K562 (cell line): Measurements from ENCODE around the gene HMGA1. TPM values are rescaled to one million over a fixed set of nuclear protein-coding genes. Genes with fewer than 3 reads are reported as not detected.
A peak's percentile ranks its signal among the peaks of the same experiment; 100 is the strongest.

Source experiments
- ARHGAP35 ChIP-seq: fragments of 450-650 bp; IDR thresholded peaks from 2 replicates; pipeline ENCODE4 v1.6.1; 2018; ENCODE audit not compliant: partially characterized antibody
- CCAR2 ChIP-seq: fragments of 200-400 bp; formaldehyde crosslinking; IDR thresholded peaks from 2 replicates; pipeline ENCODE4 v1.6.1; 2017; ENCODE audit warnings: mild to moderate bottlenecking, low read depth, low read length
- GTF2E2 ChIP-seq: fragments of 200-800 bp; sonication (Bioruptor generic); IDR thresholded peaks from 2 replicates; pipeline ENCODE4 v1.6.1; 2016; ENCODE audit warnings: missing genetic modification characterization, missing compliant biosample characterization
- HEY1 ChIP-seq: fragments of 250-450 bp; sonication (Bioruptor Pico); IDR thresholded peaks from 2 replicates; pipeline ENCODE4 v1.5.0; 2020; ENCODE audit warnings: mild to moderate bottlenecking, moderate library complexity, borderline replicate concordance
- HINFP ChIP-seq: fragments of 450-650 bp; conservative IDR thresholded peaks from 2 replicates; pipeline ENCODE4 v1.6.1; 2016; ENCODE audit warnings: missing genetic modification characterization, low read depth, mild to moderate bottlenecking, control low read depth, missing compliant biosample characterization
- KHSRP ChIP-seq: fragments of 450-650 bp; IDR thresholded peaks from 2 replicates; pipeline ENCODE4 v1.6.1; 2017
- MTA1 ChIP-seq: fragments of 450-650 bp; IDR thresholded peaks from 2 replicates; pipeline ENCODE4 v1.6.1; 2017; ENCODE audit warnings: borderline replicate concordance
- NBN ChIP-seq: fragments of 450-650 bp; IDR thresholded peaks from 2 replicates; pipeline ENCODE4 v1.6.1; 2016; ENCODE audit warnings: low read depth, mild to moderate bottlenecking
- PCBP2 ChIP-seq: fragments of 200-400 bp; formaldehyde crosslinking; IDR thresholded peaks from 2 replicates; pipeline ENCODE4 v1.6.1; 2018; ENCODE audit warnings: low read length, low read depth, mild to moderate bottlenecking, moderate library complexity; ENCODE audit not compliant: poor library complexity, severe bottlenecking
- PPARD ChIP-seq: fragments of 250-450 bp; sonication (Bioruptor Pico); IDR thresholded peaks from 2 replicates; pipeline ENCODE4 v1.8.0; 2022; ENCODE audit warnings: inconsistent platforms, mild to moderate bottlenecking, moderate library complexity
- RBM17 ChIP-seq: fragments of 200-400 bp; formaldehyde crosslinking; IDR thresholded peaks from 2 replicates; pipeline ENCODE4 v1.6.1; 2017; ENCODE audit warnings: low read depth, mild to moderate bottlenecking, low read length, borderline replicate concordance
- RBM22 ChIP-seq: fragments of 200-400 bp; formaldehyde crosslinking; IDR thresholded peaks from 2 replicates; pipeline ENCODE4 v1.6.1; 2018; ENCODE audit warnings: low read length, low read depth; ENCODE audit not compliant: poor library complexity, severe bottlenecking
- RNF219 ChIP-seq: fragments of 250-450 bp; sonication (Bioruptor Pico); IDR thresholded peaks from 2 replicates; pipeline ENCODE4 v1.5.0; 2022; ENCODE audit warnings: mild to moderate bottlenecking
- SIN3A ChIP-seq, 2 experiments: fragments of 150-350 bp in 1 of 2; IDR thresholded peaks; 2 replicates each; pipeline ENCODE4 v1.6.1; 2011 to 2016; ENCODE audit warnings: borderline replicate concordance in 2 of 2, low read depth in 2 of 2, low read length in 2 of 2, mild to moderate bottlenecking in 2 of 2, moderate library complexity in 2 of 2; ENCODE audit not compliant: control insufficient read depth in 1 of 2
- STAT5A ChIP-seq: IDR thresholded peaks from 2 replicates; pipeline ENCODE4 v1.6.1; 2012; ENCODE audit warnings: low read length, inconsistent platforms, borderline replicate concordance
- TSHZ1 ChIP-seq: fragments of 250-450 bp; sonication (Bioruptor Pico); IDR thresholded peaks from 2 replicates; pipeline ENCODE4 v1.4.0; 2020; ENCODE audit warnings: mild to moderate bottlenecking, moderate library complexity
- ZKSCAN1 ChIP-seq: fragments of 150-350 bp; IDR thresholded peaks from 2 replicates; pipeline ENCODE4 v1.6.1; 2016; ENCODE audit warnings: low read depth, low read length
- ZKSCAN3 ChIP-seq: fragments of 250-450 bp; sonication (Bioruptor Pico); IDR thresholded peaks from 2 replicates; pipeline ENCODE4 v1.4.0; 2020
- ZNF445 ChIP-seq: fragments of 250-450 bp; sonication (Bioruptor Pico); IDR thresholded peaks from 2 replicates; pipeline ENCODE4 v1.4.0; 2020; ENCODE audit warnings: low read depth, mild to moderate bottlenecking, moderate library complexity
- ZNF75A ChIP-seq: fragments of 450-650 bp; formaldehyde crosslinking; IDR thresholded peaks from 2 replicates; pipeline ENCODE4 v1.4.0; 2020; ENCODE audit warnings: mild to moderate bottlenecking
- ZNF778 ChIP-seq: fragments of 450-650 bp; formaldehyde crosslinking; IDR thresholded peaks from 2 replicates; pipeline ENCODE4 v1.4.0; 2020; ENCODE audit warnings: mild to moderate bottlenecking, moderate library complexity
- polyA plus RNA-seq, 8 experiments: library from polyadenylated mRNA; depleted of rRNA in 4 of 8; stranded (reverse) in 5 of 8; unstranded in 3 of 8; fragments of >200 nt; fragmentation: Nextera tagmentation in 2 of 8; fragmentation: Illumina TruSeq in 1 of 8; extraction: Ambion mirVana in 2 of 8; extraction: Trizol in 1 of 8; gene quantifications; 2 replicates each; pipeline versions ENCODE4 v1.2.1 to v1.2.3, GENCODE V29; 2011 to 2014; ENCODE audit warnings: inconsistent platforms in 1 of 8, missing spikeins in 1 of 8
- total RNA-seq, 7 experiments: library from RNA; depleted of rRNA in 6 of 7; stranded (reverse); fragments of >200 nt in 6 of 7; fragmentation: Illumina TruSeq in 2 of 7; extraction: Trizol in 2 of 7; gene quantifications; 2 replicates each; pipeline versions ENCODE4 v1.2.1 to v1.2.3, GENCODE V29; 2011 to 2021; ENCODE audit warnings: low replicate concordance in 1 of 7

The HMGA1 gene
- total and polyA plus RNA-seq, 9 of the 15 experiments (the other 6 are each of a cell fraction or from before 2014, with no cell fraction given) = 27.8 to 1,947 (median 594) TPM

GRCh38 chr6:34237722-34238584, 1.3 kb downstream of the HMGA1 start (continued):
- peak; percentile 95 for TF ChIP-seq RBM22
- no peak for TF ChIP-seq STAT5A
- TF ChIP-seq KHSRP = no peak
- no peak for TF ChIP-seq RBM17
- no peak for TF ChIP-seq TSHZ1 (CRISPR knock-in tag)
- no peak for TF ChIP-seq CCAR2
- no peak for TF ChIP-seq PPARD (CRISPR knock-in tag)
- TF ChIP-seq SIN3A (IDR thresholded peaks at IDR 0.05; ENCODE audit: borderline replicate concordance in 2 of 2, control insufficient read depth in 1 of 2, low read depth in 2 of 2, low read length in 2 of 2) = peak; percentile 37 to 92; a peak in 3 of 4 replicates
- TF ChIP-seq HEY1 (CRISPR knock-in tag) = no peak
- TF ChIP-seq ZNF445 (CRISPR knock-in tag) = no peak
- TF ChIP-seq ZKSCAN3 = no peak
- no peak for TF ChIP-seq ZNF778
- peak; percentile 83 for TF ChIP-seq ZKSCAN1
- TF ChIP-seq NBN = no peak
- no peak for TF ChIP-seq RNF219 (CRISPR knock-in tag)
- no peak for TF ChIP-seq ARHGAP35
- TF ChIP-seq HINFP = no peak
- TF ChIP-seq MTA1 = peak; percentile 56; the same call in 1 of the 2 replicates
- peak; percentile 84; the same call in 1 of the 2 replicates for TF ChIP-seq GTF2E2 (tag)
- no peak for TF ChIP-seq PCBP2
- TF ChIP-seq ZNF75A (CRISPR knock-in tag) = no peak
